Measurements from ENCODE around the gene ADRM1.
A peak's percentile ranks its signal among the peaks of the same experiment; 100 is the strongest.

Gene ADRM1

DNA sequence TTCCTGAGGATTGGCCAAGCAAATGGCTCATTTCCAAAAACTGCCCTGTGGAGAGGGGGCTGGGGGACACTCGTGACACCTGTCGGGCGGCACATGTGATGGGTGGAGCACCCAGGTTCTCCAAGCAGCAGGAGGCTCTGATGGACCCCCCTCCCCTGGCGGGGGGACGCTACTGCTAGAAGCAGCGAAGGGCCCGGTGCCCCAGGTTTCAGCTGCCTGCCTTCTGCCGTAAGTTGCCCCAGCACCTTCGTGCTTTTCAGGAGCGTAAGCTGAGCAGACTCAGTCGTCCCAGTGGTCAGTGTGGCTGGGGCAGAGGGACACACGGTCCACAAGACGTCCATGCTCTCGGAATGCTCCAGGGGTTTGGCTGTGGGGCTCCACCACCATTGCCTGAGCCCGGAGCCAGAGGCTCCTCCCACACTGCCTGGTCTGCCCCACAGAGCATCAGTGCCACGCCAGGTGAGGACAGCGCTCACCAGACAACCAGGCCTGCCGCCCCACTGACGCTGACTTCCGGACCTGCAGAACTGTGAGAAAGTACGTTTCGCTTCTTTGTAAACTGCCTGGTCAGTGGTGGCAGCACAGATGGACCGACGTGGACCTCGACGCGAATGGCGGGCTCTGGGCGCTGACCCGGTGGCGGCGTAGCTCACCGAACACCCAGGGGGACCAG, 4.1 kb upstream of the ADRM1 start:
- DNase-seq (ENCODE audit: low spot score), result no peak

DNA sequence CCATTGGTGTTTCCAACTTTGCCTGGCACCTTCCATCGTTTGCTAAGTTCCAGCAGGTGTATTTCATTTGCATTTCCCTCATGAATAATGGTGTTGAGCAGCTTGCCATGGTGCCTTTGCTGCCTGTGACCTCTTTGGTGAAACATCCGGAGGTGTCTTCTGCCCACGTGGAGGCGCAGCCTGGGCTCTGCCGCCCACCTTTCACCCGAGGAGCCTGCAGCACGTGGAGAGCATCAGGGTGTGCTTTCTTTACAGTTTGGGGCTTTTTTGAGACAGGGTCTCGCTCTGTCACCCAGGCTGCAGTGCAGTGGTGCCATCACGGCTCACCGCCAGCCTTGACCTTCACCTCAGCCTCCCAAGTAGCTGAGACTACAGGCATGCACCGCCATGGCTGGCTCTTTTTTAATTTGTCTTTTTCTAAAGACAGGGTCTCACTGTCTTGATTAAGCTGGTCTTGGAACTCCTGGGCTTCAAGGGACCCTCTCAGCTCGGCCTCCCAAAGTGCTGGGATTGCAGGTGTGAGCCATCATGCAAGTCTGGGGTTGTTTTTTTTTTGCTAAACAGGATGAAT, 3.0 kb upstream of the ADRM1 start:
- DNase-seq (ENCODE audit: low spot score), result no peak

DNA sequence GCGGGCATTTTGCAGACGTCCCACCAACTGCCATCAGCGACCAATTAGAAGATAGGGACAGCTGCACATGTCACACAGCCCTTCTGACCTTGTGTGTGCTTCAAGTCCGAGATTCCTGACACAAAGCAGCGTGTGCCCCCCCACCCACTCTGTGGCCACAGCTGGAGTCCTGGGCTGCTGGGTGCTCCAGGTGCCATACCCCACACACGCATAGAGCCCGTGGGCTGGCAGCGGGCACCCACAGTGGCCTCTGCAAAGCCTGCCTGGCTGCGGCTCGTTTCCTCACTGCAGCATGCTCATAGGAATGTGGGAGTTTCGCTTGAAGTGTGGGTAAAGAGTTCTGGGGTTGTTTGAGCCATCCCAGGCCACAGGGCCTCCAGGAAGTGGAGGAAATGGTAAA, 2.5 kb upstream of the ADRM1 start:
- DNase-seq (ENCODE audit: low spot score), result no peak

DNA sequence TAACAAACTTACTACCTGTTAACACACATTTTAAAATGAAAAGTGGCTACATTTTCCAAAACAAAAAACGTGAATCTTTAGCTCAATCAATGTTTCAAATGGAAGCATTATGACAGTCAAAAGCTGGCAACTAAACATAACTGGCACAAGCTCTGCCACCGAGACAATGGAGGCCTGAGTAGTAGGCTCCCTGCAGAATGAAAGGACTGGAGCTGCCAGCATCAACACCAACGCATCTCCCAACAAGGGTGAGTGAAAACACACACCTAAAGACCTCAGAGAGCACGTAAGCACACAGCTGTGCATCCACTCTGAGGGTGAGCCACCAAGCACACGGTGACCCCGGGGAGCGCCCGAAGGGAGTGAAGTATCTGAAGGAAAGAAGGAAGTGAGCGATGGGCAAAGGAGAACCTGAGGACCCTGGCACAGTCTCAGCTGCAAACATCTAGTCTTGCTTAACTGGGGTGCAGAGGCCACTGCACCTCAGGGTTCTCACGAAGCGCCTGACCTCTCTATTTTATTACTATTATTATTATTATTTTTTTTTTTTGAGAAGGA, 1.6 kb upstream of the ADRM1 start:
- no peak for DNase-seq (ENCODE audit: low spot score)

GRCh38 chr20:62301773-62302340, 940 bp upstream of the ADRM1 start:
- peak; percentile 93 for DNase-seq (ENCODE audit: low spot score)

DNA sequence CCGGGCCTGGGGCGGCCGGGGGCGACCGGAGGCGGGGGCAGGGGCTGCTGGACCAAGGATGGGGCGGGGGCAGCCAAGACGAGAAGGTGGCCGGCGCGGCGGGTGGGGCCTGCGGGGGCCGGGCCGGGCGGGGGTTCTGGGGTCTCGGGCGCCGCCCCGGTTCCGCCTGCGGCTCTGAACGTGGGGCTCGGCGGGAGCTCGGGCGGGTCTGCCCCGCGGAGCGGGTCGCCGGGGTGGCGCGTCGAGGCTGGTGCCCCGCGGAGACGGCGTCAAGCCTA, 204 bp downstream of the ADRM1 start:
- no peak for DNase-seq (ENCODE audit: low spot score)

DNA sequence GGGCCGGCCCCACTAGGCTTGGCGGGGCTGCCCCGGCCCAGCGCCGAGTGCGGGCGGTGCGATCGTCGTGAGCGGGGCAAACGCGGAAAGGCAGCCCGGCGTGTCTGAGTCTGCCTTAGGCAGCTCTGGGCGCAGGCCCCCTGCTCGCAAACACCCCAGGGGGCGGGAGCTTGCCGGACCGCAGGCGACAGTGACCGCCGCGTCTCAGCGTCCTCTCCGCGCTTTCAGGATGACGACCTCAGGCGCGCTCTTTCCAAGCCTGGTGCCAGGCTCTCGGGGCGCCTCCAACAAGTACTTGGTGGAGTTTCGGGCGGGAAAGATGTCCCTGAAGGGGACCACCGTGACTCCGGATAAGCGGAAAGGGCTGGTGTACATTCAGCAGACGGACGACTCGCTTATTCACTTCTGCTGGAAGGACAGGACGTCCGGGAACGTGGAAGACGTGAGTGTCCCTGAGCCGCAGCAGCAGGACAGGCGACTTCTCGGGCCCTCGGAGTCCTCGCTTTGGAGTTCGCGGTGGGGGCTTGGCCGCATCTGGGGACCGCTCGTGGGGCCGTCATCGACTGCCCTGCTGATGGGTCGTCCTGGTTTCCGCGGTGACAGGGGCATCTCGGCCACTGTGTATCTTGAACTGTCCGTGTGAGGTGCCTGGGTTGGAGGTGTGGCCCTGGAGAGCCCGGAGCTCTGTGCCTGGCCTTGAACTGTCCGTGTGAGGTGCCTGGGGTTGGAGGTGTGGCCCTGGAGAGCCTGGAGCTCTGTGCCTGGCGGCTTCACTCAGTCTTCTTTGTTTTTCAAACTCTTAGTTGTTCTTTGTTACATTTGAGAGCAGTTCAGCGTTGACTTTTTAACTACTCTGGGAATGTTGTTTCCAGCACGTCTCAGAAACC, 786 bp downstream of the ADRM1 start:
- DNase-seq (ENCODE audit: low spot score), result peak; percentile 20

- no peak for DNase-seq (ENCODE audit: low spot score)
Measured at GRCh38 chr20:62304331-62305148, 1.7 kb downstream of the ADRM1 start.

GRCh38 chr20:62305149-62305764, 2.5 kb downstream of the ADRM1 start:
- no peak for DNase-seq (ENCODE audit: low spot score)

GRCh38 chr20:62305765-62306413, 3.1 kb downstream of the ADRM1 start:
- no peak for DNase-seq (ENCODE audit: low spot score)

DNA sequence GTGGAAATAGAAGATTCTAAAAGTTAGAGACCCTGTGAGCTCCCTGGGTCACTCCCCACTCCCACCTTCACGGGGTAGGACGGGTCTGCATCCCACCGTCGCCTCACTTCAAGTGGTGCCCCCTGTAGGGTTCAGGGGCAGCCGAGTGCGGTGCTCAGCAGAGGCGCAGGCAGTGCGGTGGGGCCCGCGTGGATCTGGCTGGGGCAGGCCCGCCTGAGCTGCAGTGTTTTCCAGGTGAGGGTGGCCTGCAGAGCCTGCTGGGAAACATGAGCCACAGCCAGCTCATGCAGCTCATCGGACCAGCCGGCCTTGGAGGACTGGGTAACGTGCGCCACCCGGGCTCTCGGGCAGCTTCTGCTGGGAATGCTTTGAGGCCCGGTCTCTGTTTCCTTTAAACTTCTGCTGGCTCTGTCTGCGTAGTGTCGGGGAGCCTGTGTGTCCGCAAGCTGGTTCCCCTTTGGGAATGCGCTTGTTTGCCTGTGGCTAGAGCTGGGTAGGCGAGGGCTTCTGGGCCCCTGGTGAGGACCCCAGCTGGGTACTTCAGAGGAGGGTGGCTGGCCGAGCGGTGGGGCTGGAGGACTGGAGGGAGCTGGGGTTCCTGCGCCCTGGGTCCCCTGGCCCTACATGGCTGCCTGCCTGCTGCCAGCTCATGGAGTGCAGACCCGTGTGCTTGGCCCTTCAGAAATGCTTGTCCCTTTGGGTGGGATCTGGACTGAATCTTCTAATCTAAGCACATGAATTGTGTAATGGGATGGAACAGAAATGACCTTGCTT, 3.8 kb downstream of the ADRM1 start:
- no peak for DNase-seq (ENCODE audit: low spot score)

DNA sequence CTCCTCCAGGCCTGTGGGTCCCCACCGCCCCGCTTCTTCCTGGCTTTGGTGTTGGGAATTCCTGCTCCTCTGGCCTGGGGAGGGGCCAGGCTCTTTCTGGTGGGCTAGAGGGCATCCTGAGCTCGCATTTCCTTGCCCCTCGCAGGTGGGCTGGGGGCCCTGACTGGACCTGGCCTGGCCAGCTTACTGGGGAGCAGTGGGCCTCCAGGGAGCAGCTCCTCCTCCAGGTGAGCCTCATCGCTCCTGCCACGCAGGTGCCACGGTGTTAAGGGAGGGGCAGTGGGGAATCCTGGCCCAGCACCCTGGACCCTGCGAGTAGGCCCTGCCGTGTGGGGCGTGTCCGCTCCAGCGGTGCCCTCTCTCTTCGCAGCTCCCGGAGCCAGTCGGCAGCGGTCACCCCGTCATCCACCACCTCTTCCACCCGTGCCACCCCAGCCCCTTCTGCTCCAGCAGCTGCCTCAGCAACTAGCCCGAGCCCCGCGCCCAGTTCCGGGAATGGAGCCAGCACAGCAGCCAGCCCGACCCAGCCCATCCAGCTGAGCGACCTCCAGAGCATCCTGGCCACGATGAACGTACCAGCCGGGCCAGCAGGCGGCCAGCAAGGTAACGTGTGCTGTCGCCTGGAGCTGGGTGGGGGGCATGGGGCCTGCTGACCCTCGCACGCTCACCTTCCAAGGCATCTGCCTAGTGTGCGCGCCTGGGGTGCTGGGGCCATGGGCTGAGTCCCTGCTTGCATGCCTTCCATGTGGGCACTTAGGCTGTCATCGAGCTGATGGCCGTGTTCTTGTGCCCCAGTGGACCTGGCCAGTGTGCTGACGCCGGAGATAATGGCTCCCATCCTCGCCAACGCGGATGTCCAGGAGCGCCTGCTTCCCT, 4.7 kb downstream of the ADRM1 start:
- no peak for DNase-seq (ENCODE audit: low spot score)

DNA sequence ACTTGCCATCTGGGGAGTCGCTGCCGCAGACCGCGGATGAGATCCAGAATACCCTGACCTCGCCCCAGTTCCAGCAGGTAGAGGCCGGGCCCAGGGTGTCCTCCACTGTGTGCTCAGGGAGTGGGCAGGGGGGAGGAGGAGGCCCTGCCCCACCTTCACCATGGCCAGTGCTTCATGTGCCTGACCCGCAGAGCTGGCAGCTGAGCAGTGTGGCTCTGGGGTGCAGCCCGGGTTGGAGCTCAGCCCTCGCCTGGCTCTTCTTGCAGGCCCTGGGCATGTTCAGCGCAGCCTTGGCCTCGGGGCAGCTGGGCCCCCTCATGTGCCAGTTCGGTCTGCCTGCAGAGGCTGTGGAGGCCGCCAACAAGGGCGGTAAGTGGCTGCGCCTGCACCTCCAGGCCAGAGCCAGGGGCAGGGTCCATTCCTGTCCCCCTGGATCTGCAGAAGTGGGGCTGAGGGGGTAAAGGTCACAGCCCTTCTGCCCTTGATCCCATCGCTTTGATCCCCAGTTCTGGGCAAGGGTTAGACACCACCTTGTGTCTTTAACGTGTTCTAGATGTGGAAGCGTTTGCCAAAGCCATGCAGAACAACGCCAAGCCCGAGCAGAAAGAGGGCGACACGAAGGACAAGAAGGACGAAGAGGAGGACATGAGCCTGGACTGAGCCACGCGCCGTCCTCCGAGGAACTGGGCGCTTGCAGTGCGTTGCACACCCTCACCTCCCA, 5.5 kb downstream of the ADRM1 start:
- no peak for DNase-seq (ENCODE audit: low spot score)

DNA sequence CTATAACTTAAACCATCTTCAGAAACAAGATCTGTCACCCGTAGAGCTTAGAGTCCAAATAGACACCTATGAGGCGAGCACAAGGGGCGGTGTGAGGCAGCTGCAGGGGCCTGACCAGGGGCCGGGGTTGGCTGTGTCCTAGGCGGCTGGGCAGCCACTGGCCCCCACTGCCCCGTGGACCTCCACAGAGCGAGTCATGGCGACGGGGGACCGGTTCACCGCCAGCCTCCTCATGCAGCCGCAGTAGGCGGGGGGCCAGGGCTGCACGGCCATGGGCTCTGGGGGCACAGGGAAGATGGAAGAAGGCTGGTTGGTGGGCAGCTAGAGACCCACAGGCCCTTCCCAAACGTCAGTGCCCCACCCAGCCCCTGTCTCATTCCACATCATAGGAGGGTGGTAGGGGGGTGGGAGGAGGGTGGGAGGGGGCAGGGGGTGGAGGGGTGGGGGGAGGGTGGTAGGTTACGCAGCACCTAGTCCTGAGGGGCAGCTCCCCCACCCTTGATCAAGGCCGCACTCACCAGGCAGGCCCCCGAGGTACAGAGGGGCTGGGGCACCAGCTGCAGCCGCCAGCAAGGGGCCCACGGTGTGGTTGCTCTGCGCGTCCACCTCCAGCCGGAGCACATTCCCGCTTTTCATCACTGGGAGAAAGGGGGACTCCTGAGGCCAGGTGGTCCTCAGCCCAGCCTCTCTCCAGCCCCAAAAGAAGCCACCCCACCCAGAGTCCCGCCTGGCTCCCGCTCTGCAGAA, 6.6 kb downstream of the ADRM1 start:
- no peak for DNase-seq (ENCODE audit: low spot score)

GRCh38 chr20:62309947-62310756, 7.4 kb downstream of the ADRM1 start:
- no peak for DNase-seq (ENCODE audit: low spot score)

GRCh38 chr20:62310757-62311121, 7.9 kb downstream of the ADRM1 start:
- no peak for DNase-seq (ENCODE audit: low spot score)

DNA sequence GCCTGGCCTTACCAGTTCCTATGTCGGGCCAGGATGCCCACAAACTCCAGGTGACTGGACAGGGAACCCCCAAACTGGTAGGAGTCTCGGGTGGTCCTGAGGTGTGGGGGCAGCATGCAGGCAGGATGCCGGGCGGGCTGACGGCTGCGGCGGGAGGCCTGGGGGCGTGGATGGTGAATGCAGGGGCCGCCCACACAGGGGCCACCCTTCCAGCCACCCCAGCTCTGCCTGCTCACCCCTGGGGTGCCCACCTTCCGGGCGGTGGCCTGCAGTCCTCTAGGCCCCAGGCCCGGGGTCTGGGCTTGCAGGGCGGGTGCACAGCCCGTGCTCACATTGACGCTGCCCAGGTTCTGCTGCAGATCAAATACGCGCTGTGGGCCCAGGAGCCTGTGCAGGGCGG, 8.4 kb downstream of the ADRM1 start:
- no peak for DNase-seq (ENCODE audit: low spot score)
